SK-N-MC (cell line): Measurements from ENCODE around the gene ARL14.

Source experiments
- EZH2 ChIP-seq: fragments of 200-600 bp; sonication (generic); IDR thresholded peaks from one replicate; pipeline ENCODE4 v1.6.1; 2017; ENCODE audit warnings: antibody characterized with exemption
- POLR2AphosphoS5 ChIP-seq: IDR thresholded peaks from 2 replicates; pipeline ENCODE4 v1.6.1; 2012; ENCODE audit warnings: mild to moderate bottlenecking, low read depth, low read length, borderline replicate concordance

GRCh38 chr3:160677459-160677881, 510 bp downstream of the ARL14 start:
- TF ChIP-seq POLR2AphosphoS5: no peak
- no peak for TF ChIP-seq EZH2
